NCI-H2029 (cell line): ENCODE data around the gene SPTBN4.
"Not testable (repeated sequence)": the region's sequence is repeated elsewhere in the genome, so short reads cannot be mapped to it uniquely, and the experiment has no call there.

ENCODE experiments used
- DNase-seq: peaks from one replicate; lab custom pipeline; 2025; lab: John Stamatoyannopoulos, UW

Gene SPTBN4

GRCh38 chr19:40621283-40621682 is 154.5 kb downstream of the SPTBN4 start:
- DNase-seq: no peak

DNA sequence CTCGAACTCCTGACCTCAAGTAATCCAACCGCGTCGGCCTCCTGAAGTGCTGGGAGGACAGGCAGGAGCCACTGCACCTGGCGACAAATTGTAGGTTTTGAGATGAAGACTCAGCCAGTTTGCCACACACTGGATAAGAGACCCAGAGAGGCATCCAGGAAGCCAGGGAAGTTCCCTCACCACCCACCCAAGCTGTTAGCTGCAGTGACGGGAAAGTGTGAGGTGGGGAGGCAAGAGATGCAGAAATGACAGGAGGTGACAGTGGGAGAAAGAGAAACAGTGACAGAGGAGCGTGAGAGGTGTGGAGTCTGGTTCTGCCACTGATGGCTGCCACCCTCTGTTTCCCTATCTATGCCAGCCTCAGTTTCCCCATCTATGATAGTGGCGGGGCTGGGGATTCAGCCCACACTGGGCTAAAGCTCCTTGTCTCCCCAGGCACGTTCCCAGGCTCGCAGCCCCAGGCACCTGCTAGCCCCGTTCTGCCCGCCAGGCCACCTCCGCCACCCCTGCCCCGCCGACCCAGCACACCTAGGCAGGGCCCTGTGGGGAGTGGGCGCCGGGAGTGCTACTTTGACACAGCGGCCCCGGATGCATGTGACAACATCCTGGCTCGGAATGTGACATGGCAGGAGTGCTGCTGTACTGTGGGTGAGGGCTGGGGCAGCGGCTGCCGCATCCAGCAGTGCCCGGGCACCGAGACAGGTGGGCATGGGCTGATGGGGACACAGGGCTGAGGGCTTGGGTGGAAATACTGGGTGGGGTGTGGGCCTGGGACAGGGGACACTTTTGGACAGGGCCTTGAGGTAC is 155.4 kb downstream of the SPTBN4 start:
- no peak for DNase-seq

DNA sequence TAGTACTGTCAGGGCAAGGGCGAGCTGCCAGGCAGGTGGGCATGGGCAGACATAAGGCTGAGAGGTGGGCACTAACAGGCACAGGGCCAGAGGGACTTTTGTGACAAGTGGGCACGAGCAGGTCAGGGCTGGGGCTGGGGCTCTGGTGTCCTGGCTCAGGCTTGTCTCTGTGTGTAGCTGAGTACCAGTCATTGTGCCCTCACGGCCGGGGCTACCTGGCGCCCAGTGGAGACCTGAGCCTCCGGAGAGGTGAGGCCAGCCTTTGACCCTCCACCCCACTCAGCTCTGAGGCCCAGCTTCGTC is 155.9 kb downstream of the SPTBN4 start:
- DNase-seq: no peak

DNA sequence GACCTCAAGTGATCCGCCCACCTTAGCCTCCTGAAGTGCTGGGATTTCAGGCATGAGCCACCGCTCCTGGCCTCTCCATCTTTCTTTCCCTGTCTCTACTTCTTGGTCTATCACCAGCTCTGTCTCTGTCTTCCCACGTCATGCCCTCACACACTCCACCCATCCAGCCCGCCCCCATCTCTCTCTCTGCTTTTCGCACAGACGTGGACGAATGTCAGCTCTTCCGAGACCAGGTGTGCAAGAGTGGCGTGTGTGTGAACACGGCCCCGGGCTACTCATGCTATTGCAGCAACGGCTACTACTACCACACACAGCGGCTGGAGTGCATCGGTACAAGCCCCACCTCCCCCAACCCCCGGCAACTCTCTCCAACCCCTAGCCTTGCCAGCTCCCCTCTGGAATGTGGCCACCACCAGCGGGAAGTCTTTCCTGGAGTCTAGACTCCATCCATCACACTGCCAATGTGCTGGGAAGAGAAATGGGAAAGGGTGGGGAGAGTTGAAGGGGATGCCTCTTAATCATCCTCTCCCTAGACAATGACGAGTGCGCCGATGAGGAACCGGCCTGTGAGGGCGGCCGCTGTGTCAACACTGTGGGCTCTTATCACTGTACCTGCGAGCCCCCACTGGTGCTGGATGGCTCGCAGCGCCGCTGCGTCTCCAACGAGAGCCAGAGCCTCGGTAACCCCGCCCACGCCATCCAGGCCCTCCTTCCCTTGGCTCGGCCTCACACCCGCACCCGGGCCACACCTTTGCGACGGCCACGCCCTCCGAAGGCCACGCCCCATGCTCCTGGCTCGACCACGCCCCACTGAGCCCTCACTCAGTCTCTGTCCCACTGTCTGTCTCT is 156.8 kb downstream of the SPTBN4 start:
- peak; percentile 96 for DNase-seq

- not testable (repeated sequence) for DNase-seq
Measured at GRCh38 chr19:40624369-40625153, 157.8 kb downstream of the SPTBN4 start.

GRCh38 chr19:40625406-40626120 is 158.8 kb downstream of the SPTBN4 start:
- DNase-seq: no peak
